HG03342 (cell line): ENCODE measurements around the gene COL25A1.

Experiments
- ATAC-seq: cut with Tn5 transposase; IDR thresholded peaks from one replicate; pipeline ENCODE4 v1.9.1; 2021; ENCODE audit warnings: mild to moderate bottlenecking, moderate library complexity; ENCODE audit not compliant: unreplicated experiment

COL25A1 gene

GRCh38 chr4:108786351-108786750, 516.1 kb downstream of the COL25A1 start:
- ATAC-seq: no peak

- ATAC-seq: no peak
Measured at GRCh38 chr4:108783665-108784463, 518.6 kb downstream of the COL25A1 start.

- no peak for ATAC-seq
Measured at GRCh38 chr4:108779958-108780357, 522.5 kb downstream of the COL25A1 start.

GRCh38 chr4:108777388-108777787, 525.1 kb downstream of the COL25A1 start:
- no peak for ATAC-seq

GRCh38 chr4:108775921-108776320, 526.5 kb downstream of the COL25A1 start:
- no peak for ATAC-seq

GRCh38 chr4:108774809-108775530, 527.5 kb downstream of the COL25A1 start:
- ATAC-seq: no peak

- no peak for ATAC-seq
Measured at GRCh38 chr4:108772402-108772801, 530.1 kb downstream of the COL25A1 start.

- ATAC-seq: no peak
Measured at GRCh38 chr4:108766058-108766457, 536.4 kb downstream of the COL25A1 start.

- no peak for ATAC-seq
Measured at GRCh38 chr4:108763986-108764385, 538.5 kb downstream of the COL25A1 start.

- ATAC-seq: no peak
Measured at GRCh38 chr4:108763226-108763593, 539.2 kb downstream of the COL25A1 start.

- ATAC-seq: no peak
Measured at GRCh38 chr4:108762559-108763225, 539.8 kb downstream of the COL25A1 start, which contains the start of gene ETNPPL. Gene ETNPPL (minus strand): TSS chr4:108763053. CDS start chr4:108762898, 155 bp downstream.
